Peyer's patch (tissue), 4 donors: Measurements from ENCODE around the gene AGBL2. TPM values are rescaled to one million over a fixed set of nuclear protein-coding genes. Genes with fewer than 3 reads are reported as not detected.
A peak's percentile ranks its signal among the peaks of the same experiment; 100 is the strongest.

Source experiments
- DNase-seq, 3 donors: peaks; one replicate each; pipeline ENCODE4 v3.0.0-alpha.2; 2017 to 2019
- H3K27ac ChIP-seq, 4 donors: fragments of 200-600 bp; sonication (generic); one replicate each; pipeline ENCODE4 v1.5.1; 2016 to 2019
- H3K27me3 ChIP-seq, 2 donors: fragments of 200-600 bp; sonication (generic); one replicate each; pipeline ENCODE4 v1.5.1; 2019
- H3K36me3 ChIP-seq, 3 donors: fragments of 200-600 bp; sonication (generic); one replicate each; pipeline ENCODE4 v1.5.1; 2016 to 2019
- H3K4me1 ChIP-seq, 4 donors: fragments of 200-600 bp; sonication (generic); one replicate each; pipeline ENCODE4 v1.5.1; 2016 to 2019
- H3K4me3 ChIP-seq, 4 donors: fragments of 200-600 bp; sonication (generic); 1 replicate in 3 of 4; 2 replicates in 1 of 4; pipeline ENCODE4 v1.5.1; 2016 to 2019; ENCODE audit warnings: mild to moderate bottlenecking in 1 of 4
- H3K9me3 ChIP-seq, 4 donors: fragments of 200-600 bp; sonication (generic); one replicate each; pipeline ENCODE4 v1.5.1; 2016 to 2019; ENCODE audit warnings: mild to moderate bottlenecking in 1 of 4
- POLR2A ChIP-seq, 2 donors: fragments of 450-650 bp; IDR thresholded peaks; one replicate each; pipeline ENCODE4 v1.5.1; 2017; ENCODE audit warnings: antibody characterized with exemption in 2 of 2, mild to moderate bottlenecking in 2 of 2, moderate library complexity in 2 of 2
- total RNA-seq, 4 donors: library from RNA; depleted of rRNA; stranded (reverse); fragments of >200 nt; gene quantifications; one replicate each; pipeline ENCODE4 v1.1.0, GENCODE V29; 2016
- TF ChIP-seq, protein P1 (sequence below), 6 experiments: fragments of 450-650 bp in 4 of 6; fragments of 200-600 bp in 2 of 6; sonication (generic) in 1 of 6; IDR thresholded peaks; one replicate each; pipeline ENCODE4 v1.5.1; 2017 to 2019; ENCODE audit warnings: antibody characterized with exemption in 6 of 6, mild to moderate bottlenecking in 3 of 6, moderate library complexity in 1 of 6

Gene AGBL2
- total RNA-seq, 4 donors from 2014 or later = 1.7 to 17.4 (median 4.4) TPM

DNA sequence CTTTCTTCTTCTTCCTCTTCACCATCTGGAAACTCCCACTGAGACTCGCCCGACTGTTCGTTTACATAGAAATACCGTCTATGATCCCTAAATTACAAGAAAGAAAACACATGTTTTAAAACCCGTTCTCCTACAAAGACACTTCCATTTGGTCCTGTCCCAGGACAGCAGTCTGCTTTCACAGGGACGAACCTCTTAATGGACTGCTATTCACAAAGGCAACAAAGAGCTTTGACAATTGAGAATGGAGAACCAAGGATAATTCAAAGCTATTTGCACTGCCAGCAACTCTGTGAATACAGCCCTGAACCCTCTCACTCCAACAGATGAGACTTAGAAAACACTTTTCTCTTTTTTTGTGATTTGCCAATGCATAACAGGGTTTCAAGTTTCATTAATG, 16.3 kb upstream of the AGBL2 start:
- H3K36me3 ChIP-seq = peaks cover 0 to 98% (median 0%) of the 10 kb centered on the region in 3 donors
- no peaks in the 10 kb centered on the region for H3K4me1 ChIP-seq
- no peak for TF ChIP-seq POLR2A (IDR thresholded peaks at IDR 0.05)
- TF ChIP-seq, protein P1, sequence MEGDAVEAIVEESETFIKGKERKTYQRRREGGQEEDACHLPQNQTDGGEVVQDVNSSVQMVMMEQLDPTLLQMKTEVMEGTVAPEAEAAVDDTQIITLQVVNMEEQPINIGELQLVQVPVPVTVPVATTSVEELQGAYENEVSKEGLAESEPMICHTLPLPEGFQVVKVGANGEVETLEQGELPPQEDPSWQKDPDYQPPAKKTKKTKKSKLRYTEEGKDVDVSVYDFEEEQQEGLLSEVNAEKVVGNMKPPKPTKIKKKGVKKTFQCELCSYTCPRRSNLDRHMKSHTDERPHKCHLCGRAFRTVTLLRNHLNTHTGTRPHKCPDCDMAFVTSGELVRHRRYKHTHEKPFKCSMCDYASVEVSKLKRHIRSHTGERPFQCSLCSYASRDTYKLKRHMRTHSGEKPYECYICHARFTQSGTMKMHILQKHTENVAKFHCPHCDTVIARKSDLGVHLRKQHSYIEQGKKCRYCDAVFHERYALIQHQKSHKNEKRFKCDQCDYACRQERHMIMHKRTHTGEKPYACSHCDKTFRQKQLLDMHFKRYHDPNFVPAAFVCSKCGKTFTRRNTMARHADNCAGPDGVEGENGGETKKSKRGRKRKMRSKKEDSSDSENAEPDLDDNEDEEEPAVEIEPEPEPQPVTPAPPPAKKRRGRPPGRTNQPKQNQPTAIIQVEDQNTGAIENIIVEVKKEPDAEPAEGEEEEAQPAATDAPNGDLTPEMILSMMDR (IDR thresholded peaks at IDR 0.05) = no peak

DNA sequence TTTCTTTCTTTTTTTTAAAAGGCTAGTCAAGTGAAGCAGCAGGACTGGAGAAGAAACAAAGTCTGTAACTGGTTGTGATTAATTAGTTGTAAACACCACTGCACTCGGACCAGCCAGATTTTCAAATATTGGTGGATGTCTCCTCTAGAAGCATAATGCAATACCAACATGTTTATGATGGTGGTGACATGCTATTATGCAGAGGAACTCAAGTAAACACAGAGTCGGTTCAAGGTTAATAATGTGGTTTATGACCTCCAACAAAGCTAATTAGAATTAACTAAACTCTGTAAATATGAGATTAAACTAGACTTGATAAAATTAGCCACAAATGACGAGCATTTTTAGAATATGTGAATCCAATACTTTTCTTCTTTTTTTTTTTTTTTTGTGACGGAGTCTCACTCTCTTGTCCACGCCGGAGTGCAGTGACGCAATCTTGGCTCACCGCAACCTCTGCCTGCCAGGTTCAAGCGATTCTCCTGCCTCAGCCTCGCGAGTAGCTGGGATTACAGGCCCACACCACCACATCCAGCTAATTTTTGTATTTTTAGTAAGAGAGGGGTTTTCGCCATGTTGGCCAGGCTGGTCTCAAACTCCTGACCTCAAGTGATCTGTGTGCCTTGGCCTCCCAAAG, 11.8 kb upstream of the AGBL2 start:
- no peak for DNase-seq
- no peak overlapping the region for H3K27ac ChIP-seq
- H3K9me3 ChIP-seq = no peaks in the 10 kb centered on the region
- H3K4me1 ChIP-seq = peaks cover 0 to 4% (median 0%) of the 10 kb centered on the region in 4 donors
- no peak overlapping the region for H3K4me3 ChIP-seq
- H3K36me3 ChIP-seq = peaks cover 0 to 96% (median 0%) of the 10 kb centered on the region in 3 donors
- H3K27me3 ChIP-seq = no peaks in the 10 kb centered on the region
- TF ChIP-seq, protein P1 (IDR thresholded peaks at IDR 0.05) = no peak
- TF ChIP-seq POLR2A (IDR thresholded peaks at IDR 0.05) = no peak

More for the DNA sequence above, 16.3 kb upstream of the AGBL2 start:
- no peak for DNase-seq
- Histone ChIP-seq H3K27me3 (no peaks in the 10 kb centered on the region), H3K27ac (no peak overlapping the region), H3K4me3 (no peak overlapping the region), H3K9me3 (no peaks in the 10 kb centered on the region)

DNA sequence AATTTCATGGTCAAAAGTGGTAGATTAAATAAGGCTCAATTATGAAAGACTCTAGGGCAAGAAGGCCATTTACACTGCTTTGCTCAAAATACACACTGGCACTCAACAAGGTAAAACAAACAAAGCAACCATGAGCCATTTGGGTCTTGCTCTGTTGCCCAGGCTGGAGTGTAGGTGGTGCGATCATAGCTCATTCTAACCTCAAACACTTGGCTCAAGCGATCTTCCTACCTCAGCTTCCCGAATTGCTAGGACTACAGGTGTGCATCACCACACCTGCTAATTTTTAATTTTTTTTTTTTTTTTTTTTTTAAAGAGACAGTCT, 10.9 kb upstream of the AGBL2 start:
- no peak overlapping the region for H3K27ac ChIP-seq
- TF ChIP-seq, protein P1 (IDR thresholded peaks at IDR 0.05) = no peak
- no peak for DNase-seq
- no peak overlapping the region for H3K4me3 ChIP-seq
- peaks cover 0 to 95% (median 0%) of the 10 kb centered on the region in 3 donors for H3K36me3 ChIP-seq
- no peaks in the 10 kb centered on the region for H3K27me3 ChIP-seq
- H3K9me3 ChIP-seq = no peaks in the 10 kb centered on the region
- peaks cover 0 to 4% (median 0%) of the 10 kb centered on the region in 4 donors for H3K4me1 ChIP-seq

DNA sequence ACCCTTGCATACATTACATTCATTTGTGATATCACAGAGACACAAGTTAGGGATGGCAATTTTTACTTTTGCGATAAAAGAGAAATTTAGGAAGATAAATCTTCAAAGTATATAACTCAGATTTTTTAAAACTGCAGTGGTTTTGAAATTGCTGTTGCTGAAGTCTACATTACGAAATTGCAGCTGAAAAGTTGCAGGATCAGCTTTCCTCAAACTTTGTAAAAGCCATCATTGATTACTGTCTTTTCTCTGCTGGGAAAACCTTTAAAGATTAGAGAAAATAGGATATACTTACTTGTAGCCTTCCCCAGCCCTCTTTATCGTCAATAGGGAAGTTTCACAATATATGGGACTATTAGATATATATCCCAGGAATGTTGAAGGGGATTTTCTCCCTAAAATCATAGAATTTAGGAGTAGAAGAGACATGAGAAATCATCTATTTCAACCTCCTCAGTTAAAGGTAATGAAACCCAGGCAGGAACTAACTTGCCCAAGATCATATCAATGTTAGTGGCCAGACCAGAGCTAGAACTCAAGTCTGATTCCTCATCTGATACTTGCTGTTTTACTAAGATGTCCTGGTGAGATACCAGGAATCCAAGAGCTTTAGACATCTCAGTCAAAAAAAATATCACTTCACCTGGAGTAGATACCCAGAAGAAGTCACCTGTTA, 10.4 kb upstream of the AGBL2 start:
- Histone ChIP-seq H3K4me1 (peaks cover 0 to 4% (median 0%) of the 10 kb centered on the region in 4 donors), H3K4me3 (no peak overlapping the region), H3K36me3 (peaks cover 0 to 95% (median 0%) of the 10 kb centered on the region in 3 donors), H3K27me3 (no peaks in the 10 kb centered on the region), H3K27ac (no peak overlapping the region), H3K9me3 (no peaks in the 10 kb centered on the region)
- TF ChIP-seq POLR2A (IDR thresholded peaks at IDR 0.05) = no peak
- TF ChIP-seq, protein P1 (IDR thresholded peaks at IDR 0.05) = no peak
- DNase-seq = no peak

DNA sequence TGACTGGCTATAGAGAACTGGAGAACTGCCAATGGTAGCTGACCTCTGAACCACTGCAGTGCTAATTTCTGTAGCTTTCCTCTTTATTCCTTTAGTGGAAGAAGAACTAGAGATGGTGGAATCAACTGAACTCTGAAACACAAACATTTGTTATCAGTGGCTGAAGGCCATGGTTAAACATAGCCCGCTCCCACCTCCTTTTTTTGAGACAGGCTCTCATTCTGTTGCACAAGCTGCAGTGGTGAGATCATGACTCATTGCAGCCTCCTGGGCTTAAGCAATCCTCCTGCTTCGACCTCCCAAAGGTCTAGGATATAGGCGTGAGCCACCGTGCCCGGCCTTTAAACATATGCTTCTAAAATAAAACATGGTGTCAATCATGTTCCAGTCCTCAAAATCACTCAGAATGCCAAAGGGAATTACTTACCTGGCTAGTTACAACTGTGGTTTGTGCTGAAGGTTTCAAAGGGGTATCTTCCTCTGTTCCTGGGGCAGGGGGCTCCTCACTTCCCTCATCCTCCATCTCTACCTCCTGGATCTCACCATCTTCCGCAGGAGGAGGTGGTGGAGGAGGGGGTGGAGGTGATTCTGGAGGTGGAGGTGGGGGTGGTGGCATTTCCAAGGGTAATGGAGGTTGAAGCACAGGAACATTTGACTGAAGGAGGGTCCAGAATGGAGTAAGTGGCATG, 9.0 kb upstream of the AGBL2 start:
- TF ChIP-seq POLR2A (IDR thresholded peaks at IDR 0.05) = no peak
- TF ChIP-seq, protein P1 (IDR thresholded peaks at IDR 0.05) = no peak
- peaks cover 0 to 4% (median 0%) of the 10 kb centered on the region in 4 donors for H3K4me1 ChIP-seq
- peak overlapping the region in 2 of 4 donors; percentile 65 to 84 for H3K27ac ChIP-seq
- H3K27me3 ChIP-seq = no peaks in the 10 kb centered on the region
- DNase-seq = peak in 2 of 3 donors; percentile 52 to 72
- H3K4me3 ChIP-seq = no peak overlapping the region
- H3K9me3 ChIP-seq = no peaks in the 10 kb centered on the region
- H3K36me3 ChIP-seq = peaks cover 0 to 95% (median 4%) of the 10 kb centered on the region in 3 donors
